CD4-positive, alpha-beta T cell treated with Interleukin-4 for 4 hours (primary cell): ENCODE data around the gene LCTL.

Experiments
- DNase-seq: peaks from one replicate; pipeline ENCODE4 v3.0.0-alpha.2; 2020

The LCTL gene

DNA sequence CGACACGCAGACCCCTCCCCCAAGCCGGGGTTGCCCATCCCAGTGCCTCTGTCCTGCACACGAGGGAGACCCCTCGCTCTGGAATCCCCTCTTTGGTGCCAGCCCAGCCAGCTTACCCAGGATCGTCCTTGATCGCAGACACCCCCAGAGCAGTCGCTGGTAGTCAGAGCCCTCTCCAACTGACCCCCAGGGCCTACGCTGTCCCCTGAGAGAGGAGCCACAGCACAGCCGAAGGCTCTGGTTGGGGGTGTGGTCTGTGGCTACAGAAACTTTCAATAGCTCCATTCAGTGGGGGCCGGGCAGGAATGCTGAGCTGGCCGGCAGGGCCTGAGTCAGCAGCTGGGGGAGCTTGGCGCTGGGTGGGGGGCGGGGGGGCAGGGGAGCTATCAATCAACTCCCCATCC is at the start of gene LCTL:
LCTL (minus strand) TSS at position 258 of the 404 bp plus-strand sequence. CDS start 633 bp downstream, outside the sequence.
- DNase-seq = no peak

DNA sequence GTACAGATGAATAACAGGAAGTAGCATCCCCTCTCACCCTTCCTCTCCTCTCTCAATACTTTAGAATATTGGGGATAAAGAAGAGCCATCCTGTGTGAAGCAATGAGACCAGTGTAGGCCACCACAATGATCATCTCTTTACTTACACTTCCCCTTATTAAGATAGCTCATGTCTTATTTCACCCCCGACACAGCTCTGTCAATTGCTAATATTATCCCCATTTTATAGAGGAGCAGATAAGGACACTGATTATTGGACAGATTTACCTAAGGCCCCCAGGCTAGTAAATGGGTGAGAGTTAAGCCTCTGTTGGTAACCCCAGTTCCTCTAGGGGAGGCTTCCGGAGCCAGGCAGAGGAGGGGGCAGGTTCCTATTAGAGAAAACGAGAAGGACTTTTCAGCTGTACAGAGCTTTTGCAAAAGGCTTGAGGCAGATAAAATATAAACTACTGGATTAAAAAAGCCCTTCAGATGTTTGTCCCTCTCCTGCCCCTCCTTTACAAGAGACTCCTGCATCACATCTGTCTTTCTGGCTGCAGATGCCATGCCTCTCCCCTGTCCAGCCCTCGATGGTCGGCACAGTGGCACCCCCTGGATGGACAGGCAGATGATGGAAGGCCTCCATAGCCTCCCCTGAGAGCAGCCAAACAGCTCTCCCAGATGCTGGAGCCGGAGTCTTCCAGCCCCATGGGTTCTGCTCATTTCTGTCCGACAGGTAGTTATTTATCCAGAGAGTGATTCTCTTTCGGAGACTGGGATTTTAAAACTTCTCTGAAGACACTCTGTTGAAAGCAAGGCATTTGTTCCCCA is 49.4 kb upstream of the LCTL start:
- DNase-seq = no peak

GRCh38 chr15:66614456-66614855 is 48.7 kb upstream of the LCTL start:
- no peak for DNase-seq

- no peak for DNase-seq
Observed at GRCh38 chr15:66613743-66614142, 47.9 kb upstream of the LCTL start.

DNA sequence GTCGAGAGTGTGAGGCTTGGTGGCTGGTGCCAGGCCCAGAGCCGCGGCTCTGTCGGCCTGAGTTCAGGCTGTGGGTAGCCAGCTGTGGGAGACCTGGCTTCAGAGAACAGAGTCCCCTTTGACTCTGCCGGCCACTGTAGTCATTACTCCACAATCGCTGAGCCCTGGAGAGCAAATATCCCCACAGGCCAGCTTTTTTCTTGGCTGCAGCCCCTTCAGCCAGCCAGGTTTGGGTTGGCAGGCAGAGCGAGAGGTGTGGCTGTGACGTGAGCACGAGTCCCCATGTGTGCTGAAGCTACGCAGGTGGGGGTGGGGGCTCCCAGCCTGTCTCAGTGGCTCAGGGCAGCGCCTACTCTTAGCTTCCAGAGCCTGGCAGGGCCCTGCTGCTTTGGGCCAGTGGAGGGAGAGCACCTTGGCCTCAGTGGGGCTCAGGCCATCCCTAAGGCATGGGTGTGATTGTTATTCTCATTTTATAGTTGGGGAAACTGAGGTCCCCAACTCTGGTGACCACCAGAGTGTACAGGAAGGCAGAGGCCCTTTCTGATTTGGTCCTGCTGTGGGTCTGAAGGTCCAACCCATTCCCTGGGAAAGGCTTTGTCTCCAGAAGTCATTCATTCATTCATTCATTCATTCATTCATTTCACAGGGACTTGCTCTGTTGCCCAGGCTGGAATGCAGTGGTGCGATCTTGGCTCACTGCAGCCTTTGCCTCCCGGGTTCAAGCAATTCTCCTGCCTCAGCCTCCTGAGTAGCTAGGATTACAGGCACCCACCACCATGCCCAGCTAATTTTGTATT is 45.7 kb upstream of the LCTL start:
- no peak for DNase-seq

- no peak for DNase-seq
Observed at GRCh38 chr15:66609876-66610275, 44.1 kb upstream of the LCTL start.

DNA sequence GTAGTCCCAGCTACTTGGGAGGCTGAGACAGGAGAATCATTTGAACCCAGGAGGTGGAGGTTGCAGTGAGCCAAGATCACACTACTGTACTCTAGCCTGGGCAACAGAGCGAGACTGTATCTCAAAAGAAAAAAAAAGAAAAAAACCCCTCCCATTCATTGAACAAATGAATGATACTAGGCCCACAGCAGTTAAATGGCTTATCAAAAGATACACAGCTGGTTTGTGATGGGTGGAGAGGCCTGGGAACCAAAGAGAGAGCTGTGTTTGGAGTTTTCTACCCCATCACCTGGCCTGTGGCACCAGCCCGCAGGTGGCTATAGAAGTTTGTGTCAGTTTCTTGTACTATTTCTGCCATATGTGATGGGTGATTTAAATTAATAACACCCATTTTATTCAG is 43.1 kb upstream of the LCTL start:
- DNase-seq = no peak

GRCh38 chr15:66608159-66608558 is 42.4 kb upstream of the LCTL start:
- DNase-seq = no peak

GRCh38 chr15:66603301-66604179 is 37.7 kb upstream of the LCTL start:
- DNase-seq = peak; percentile 39

DNA sequence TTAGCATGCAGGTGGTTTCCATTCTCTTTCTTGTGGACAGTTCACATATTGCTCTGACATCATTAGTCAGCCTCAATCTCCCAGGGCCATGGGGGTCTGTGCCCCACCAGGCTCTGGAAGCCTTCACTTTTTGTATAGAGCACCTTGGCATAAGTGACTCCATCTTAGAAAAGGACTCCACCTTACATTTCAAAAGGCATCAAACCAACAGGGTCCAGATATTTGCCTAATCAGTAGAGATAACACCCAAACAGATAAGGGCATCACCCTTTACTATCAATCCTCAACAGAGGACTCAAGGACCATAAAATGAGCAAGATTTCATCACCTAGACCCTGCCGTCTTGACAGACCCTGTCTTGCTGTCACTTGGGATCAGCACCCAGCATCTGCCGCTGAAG is 35.7 kb upstream of the LCTL start:
- DNase-seq = no peak

DNA sequence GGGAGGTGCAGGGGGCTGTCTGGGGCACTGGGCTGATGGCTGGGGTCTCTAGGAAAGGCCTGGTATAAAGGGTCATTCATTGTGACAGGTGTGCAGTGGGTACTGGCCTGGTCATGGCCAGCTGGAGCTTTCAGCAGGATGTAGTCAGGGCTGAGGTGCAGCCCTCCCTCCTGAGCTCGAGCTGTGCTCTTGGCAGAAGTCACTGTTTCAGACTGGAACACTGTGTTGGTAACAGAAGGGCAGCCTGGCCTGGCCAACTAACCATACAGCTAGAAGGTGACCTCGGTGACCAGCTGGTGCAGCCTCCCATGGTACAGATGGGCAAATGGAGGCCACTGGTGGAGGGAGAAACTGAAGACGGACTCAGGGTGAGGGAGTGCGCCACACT is 34.4 kb upstream of the LCTL start:
- DNase-seq = no peak

DNA sequence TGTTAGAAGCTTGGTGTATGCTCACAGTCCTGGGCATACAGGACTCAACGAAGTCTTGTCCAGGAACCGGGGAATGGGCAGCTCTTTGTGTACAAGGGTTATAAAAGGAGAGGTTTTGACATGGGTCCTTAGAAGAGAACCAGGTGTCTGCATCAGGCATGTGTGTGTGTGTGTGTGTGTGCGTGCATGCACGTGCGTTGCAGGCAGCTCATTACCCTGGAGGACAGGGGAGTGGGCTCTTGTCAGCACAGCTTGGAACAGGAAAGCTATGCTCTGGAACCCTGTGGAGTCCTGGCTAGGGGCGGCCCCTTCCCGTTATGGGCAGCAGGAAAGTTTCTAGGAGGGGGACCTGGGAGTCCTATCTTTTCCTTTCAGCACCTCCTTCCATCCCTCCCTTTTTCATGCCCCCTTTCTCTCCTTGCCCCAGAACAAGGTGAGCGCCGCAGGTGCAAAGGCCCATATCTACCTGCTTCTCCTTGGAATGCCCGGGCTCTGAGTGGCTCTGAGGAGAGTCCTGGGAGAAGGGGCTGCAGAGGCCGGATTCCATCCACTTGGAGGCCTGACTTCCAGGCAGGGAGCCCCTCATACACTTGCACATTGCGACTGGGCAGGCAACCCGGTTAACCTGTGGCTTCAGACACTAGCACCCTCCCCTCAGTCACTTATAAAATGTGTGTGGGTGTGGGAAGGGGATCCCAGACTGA is 33.9 kb upstream of the LCTL start:
- no peak for DNase-seq

- DNase-seq = no peak
Observed at GRCh38 chr15:66598095-66598815, 32.5 kb upstream of the LCTL start.

- no peak for DNase-seq
Observed at GRCh38 chr15:66595931-66596545, 30.2 kb upstream of the LCTL start.

DNA sequence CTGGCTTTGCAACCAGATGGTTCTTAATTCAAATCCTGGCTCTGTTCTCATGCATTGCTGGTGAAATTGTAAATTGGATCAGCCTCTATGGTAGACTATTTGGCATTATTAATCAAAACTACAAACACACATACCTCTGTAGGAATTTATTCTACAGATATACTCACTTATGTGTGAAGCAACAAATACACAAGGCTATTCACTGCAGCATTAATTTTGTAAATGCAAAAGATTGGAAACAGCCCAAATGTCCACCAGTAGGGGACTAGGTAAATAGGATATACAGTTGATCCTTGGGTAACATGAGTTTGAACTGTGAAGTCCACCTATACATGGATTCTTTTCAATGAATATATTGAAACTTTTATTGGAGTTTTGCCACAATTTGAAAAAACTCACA is 29.5 kb upstream of the LCTL start:
- no peak for DNase-seq

GRCh38 chr15:66594836-66595235 is 29.0 kb upstream of the LCTL start:
- DNase-seq = no peak

DNA sequence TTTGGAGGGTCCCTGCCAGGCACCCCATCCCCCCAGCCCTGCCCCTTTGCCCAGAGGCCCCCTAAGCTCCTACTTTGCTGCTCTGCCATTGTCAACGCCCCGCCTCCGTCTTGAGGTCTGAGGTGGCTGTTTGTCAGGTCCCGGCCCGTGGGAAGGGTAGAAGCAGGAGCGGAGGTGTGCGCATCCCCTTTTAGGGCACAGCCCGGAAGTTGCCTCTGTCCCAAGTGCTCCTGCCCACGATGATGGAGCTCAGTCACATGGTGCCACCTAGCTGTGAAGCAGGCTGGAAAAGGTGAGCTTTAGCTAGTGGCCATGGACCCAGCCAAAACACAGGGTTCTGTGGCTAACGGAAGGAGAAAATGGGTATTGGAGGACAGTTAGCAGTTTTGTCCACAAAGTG is 28.5 kb upstream of the LCTL start:
- DNase-seq = no peak

DNA sequence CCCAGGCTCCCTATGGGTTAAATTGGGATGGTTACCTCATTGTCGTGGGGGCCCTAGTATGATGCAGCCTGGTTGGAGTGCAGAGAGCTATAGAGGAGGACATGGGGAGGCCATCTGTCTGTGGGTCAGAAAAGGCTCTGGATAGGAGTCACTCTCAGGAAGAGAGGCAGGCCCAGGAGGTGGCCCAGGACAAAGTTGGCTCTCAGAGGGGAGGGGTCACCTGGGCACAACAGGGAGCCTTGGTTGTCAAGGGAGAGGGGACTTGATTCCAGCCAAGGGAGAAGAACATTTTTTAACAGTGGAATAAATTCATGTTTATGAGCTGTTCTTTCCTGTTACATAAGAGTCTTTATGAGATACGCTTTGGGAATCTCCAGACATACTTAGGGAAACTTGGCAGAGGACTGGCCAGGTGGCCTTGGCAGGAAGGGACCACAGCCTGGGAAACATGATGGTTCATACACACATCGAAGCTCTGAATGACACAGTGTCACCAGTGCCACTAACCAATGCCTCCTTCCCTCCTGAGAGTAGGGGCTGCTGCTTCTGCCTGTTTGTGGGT is 27.5 kb upstream of the LCTL start:
- DNase-seq = no peak

GRCh38 chr15:66592505-66593218 is 26.9 kb upstream of the LCTL start:
- no peak for DNase-seq

GRCh38 chr15:66591322-66591862 is 25.6 kb upstream of the LCTL start:
- DNase-seq = no peak
